ENCODE measurements around the gene SYP. TPM values are rescaled to one million over a fixed set of nuclear protein-coding genes. Genes with fewer than 3 reads are reported as not detected.

SYP gene
- total and polyA plus RNA-seq, 4 donors, result 0.30 to 0.67 (median 0.47) TPM

DNA sequence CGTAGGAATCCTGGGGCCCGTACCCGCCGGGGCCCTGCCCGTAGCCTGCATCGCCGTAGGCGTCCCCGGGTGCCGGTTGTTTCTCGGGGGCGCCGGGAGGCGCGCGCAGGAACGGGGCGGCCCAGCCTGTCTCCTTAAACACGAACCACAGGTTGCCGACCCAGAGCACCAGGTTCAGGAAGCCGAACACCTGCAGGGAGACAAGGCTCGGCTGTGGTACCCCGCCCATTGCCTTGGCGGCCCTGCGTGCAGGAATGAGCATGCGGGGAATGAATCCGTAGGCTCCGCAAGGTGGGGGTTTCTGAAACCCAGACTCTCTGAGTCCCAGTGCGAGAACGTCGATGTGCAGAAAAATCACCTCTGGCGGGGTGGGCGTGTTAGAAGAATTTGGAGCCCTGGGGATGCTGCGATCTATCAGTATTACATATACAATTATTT, 8.4 kb downstream of the SYP start:
- Histone ChIP-seq H3K9ac (ENCODE audit: low read depth in 1 of 2, low read length in 2 of 2) (peak overlapping the region; percentile 8 to 72), H3K4me1 (ENCODE audit: control insufficient read depth in 4 of 4, insufficient read depth in 4 of 4, low read length in 3 of 4) (peaks cover 0 to 8% (median 3%) of the 10 kb centered on the region in 4 donors), H3K27ac (ENCODE audit: low read depth in 1 of 2, low read length in 2 of 2) (peak overlapping the region; percentile 65 to 83), H3K4me3 (ENCODE audit: low read depth in 1 of 3, low read length in 3 of 3) (peak overlapping the region; percentile 72 to 83 (median 78)), H3K27me3 (ENCODE audit: control insufficient read depth in 4 of 4, insufficient read depth in 4 of 4, low read length in 3 of 4) (no peaks in the 10 kb centered on the region), H3K9me3 (ENCODE audit: control insufficient read depth in 4 of 4, low read length in 3 of 4) (no peaks in the 10 kb centered on the region), H3K36me3 (ENCODE audit: control insufficient read depth in 4 of 4, insufficient read depth in 3 of 4, low read depth in 1 of 4, low read length in 3 of 4) (no peaks in the 10 kb centered on the region)
- no peak for DNase-seq (ENCODE audit: low spot score)
- WGBS, result under 1% methylated on average over 34 of the region's 34 CpGs
- TF ChIP-seq, protein P1, sequence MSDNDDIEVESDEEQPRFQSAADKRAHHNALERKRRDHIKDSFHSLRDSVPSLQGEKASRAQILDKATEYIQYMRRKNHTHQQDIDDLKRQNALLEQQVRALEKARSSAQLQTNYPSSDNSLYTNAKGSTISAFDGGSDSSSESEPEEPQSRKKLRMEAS (IDR thresholded peaks at IDR 0.05), result no peak
- TF ChIP-seq JUND (IDR thresholded peaks at IDR 0.05) (no peak), REST (IDR thresholded peaks at IDR 0.05) (no peak), GABPA (IDR thresholded peaks at IDR 0.05 in 1 of 2, conservative IDR thresholded peaks at IDR 0.05 in 1 of 2) (no peak), FOXA2 (IDR thresholded peaks at IDR 0.05) (no peak), TAF1 (conservative IDR thresholded peaks at IDR 0.05) (peak; percentile 13), RAD21 (IDR thresholded peaks at IDR 0.05) (peak in 1 of 2 donors; percentile 1)
- TF ChIP-seq, protein P2, sequence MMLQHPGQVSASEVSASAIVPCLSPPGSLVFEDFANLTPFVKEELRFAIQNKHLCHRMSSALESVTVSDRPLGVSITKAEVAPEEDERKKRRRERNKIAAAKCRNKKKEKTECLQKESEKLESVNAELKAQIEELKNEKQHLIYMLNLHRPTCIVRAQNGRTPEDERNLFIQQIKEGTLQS (IDR thresholded peaks at IDR 0.05), result no peak

GRCh38 chrX:49190821-49191573, 9.0 kb downstream of the SYP start:
- H3K9ac ChIP-seq (ENCODE audit: low read depth in 1 of 2, low read length in 2 of 2), result peak overlapping the region; percentile 8 to 72
- H3K4me1 ChIP-seq (ENCODE audit: control insufficient read depth in 4 of 4, insufficient read depth in 4 of 4, low read length in 3 of 4), result peaks cover 0 to 8% (median 4%) of the 10 kb centered on the region in 4 donors
- H3K27ac ChIP-seq (ENCODE audit: low read depth in 1 of 2, low read length in 2 of 2), result peak overlapping the region; percentile 71 to 83
- no peaks in the 10 kb centered on the region for H3K9me3 ChIP-seq (ENCODE audit: control insufficient read depth in 4 of 4, low read length in 3 of 4)
- H3K36me3 ChIP-seq (ENCODE audit: control insufficient read depth in 4 of 4, insufficient read depth in 3 of 4, low read depth in 1 of 4, low read length in 3 of 4), result no peaks in the 10 kb centered on the region
- TF ChIP-seq, protein P2 (IDR thresholded peaks at IDR 0.05), result no peak
- peak; percentile 29 for TF ChIP-seq YY1 (IDR thresholded peaks at IDR 0.05)
- peak; percentile 99 for TF ChIP-seq SP1 (IDR thresholded peaks at IDR 0.05)
- no peak for TF ChIP-seq JUND (IDR thresholded peaks at IDR 0.05)
- peak; percentile 90 for TF ChIP-seq NR2F2 (IDR thresholded peaks at IDR 0.05)
- peak; percentile 68 for TF ChIP-seq REST (IDR thresholded peaks at IDR 0.05)
- peak; percentile 62 to 90 for TF ChIP-seq GABPA (IDR thresholded peaks at IDR 0.05 in 1 of 2, conservative IDR thresholded peaks at IDR 0.05 in 1 of 2)
- peak; percentile 22 to 66 for TF ChIP-seq RXRA (IDR thresholded peaks at IDR 0.05)
- no peak for TF ChIP-seq HNF4A (conservative IDR thresholded peaks at IDR 0.05)
- TF ChIP-seq FOXA1 (IDR thresholded peaks at IDR 0.05), result no peak
- TF ChIP-seq, protein P3, sequence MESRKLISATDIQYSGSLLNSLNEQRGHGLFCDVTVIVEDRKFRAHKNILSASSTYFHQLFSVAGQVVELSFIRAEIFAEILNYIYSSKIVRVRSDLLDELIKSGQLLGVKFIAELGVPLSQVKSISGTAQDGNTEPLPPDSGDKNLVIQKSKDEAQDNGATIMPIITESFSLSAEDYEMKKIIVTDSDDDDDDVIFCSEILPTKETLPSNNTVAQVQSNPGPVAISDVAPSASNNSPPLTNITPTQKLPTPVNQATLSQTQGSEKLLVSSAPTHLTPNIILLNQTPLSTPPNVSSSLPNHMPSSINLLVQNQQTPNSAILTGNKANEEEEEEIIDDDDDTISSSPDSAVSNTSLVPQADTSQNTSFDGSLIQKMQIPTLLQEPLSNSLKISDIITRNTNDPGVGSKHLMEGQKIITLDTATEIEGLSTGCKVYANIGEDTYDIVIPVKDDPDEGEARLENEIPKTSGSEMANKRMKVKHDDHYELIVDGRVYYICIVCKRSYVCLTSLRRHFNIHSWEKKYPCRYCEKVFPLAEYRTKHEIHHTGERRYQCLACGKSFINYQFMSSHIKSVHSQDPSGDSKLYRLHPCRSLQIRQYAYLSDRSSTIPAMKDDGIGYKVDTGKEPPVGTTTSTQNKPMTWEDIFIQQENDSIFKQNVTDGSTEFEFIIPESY (IDR thresholded peaks at IDR 0.05), result no peak
- peak; percentile 90 for TF ChIP-seq TAF1 (conservative IDR thresholded peaks at IDR 0.05)
- TF ChIP-seq RAD21 (IDR thresholded peaks at IDR 0.05), result peak in 1 of 2 donors; percentile 17
- TF ChIP-seq CTCF (IDR thresholded peaks at IDR 0.05; ENCODE audit: low read depth, low read length, missing input control), result no peak
- TF ChIP-seq FOXA2 (IDR thresholded peaks at IDR 0.05), result no peak
- no peak for TF ChIP-seq HNF4G (IDR thresholded peaks at IDR 0.05)
- TF ChIP-seq, protein P1 (IDR thresholded peaks at IDR 0.05), result no peak
- TF ChIP-seq EGR1 (IDR thresholded peaks at IDR 0.05; ENCODE audit: low read depth in 2 of 2), result no peak
- no peaks in the 10 kb centered on the region for H3K27me3 ChIP-seq (ENCODE audit: control insufficient read depth in 4 of 4, insufficient read depth in 4 of 4, low read length in 3 of 4)
- peak overlapping the region; percentile 72 to 83 (median 78) for H3K4me3 ChIP-seq (ENCODE audit: low read depth in 1 of 3, low read length in 3 of 3)
- 0% methylated on average over 32 of the region's 32 CpGs for WGBS
- DNase-seq (ENCODE audit: low spot score), result peak; percentile 81
